ENCODE measurements around the gene SNU13. TPM values are rescaled to one million over a fixed set of nuclear protein-coding genes. Genes with fewer than 3 reads are reported as not detected.

The SNU13 gene
- total RNA-seq, 1 donor from 2014 or later, result 175 TPM

DNA sequence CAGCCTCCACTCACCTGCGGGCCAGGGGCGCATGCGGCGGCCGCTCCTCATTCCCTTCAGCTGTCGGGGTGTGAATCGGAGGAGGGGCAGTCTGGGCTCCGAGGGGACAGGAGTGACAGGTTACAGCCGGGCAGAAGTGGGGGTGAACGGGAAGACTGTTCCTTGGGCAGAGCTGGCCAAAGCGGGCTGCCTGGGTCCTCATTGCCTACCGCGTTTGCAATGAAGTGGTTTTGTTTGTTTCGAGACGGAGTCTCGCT is 11.4 kb upstream of the SNU13 start:
- H3K79me2 ChIP-seq (ENCODE audit: insufficient read depth, low read length), result no peaks in the 10 kb centered on the region
- peaks cover 4% of the 10 kb centered on the region for H3K4me1 Mint-ChIP-seq (ENCODE audit: low read depth, unreplicated experiment)
- H4K20me1 ChIP-seq (ENCODE audit: insufficient read depth, low read length), result no peaks in the 10 kb centered on the region
- no peaks in the 10 kb centered on the region for H3K9me3 Mint-ChIP-seq (ENCODE audit: unreplicated experiment)
- H3K36me3 Mint-ChIP-seq (ENCODE audit: low read depth, unreplicated experiment), result peaks cover 2% of the 10 kb centered on the region
- H3K4me2 ChIP-seq (ENCODE audit: low read length), result no peak overlapping the region
- no peaks in the 10 kb centered on the region for H3K9me3 ChIP-seq (ENCODE audit: insufficient read depth, low read depth, low read length)
- TF ChIP-seq EZH2 (IDR thresholded peaks at IDR 0.05; ENCODE audit: insufficient read depth, low read length), result no peak
- TF ChIP-seq, protein P1, sequence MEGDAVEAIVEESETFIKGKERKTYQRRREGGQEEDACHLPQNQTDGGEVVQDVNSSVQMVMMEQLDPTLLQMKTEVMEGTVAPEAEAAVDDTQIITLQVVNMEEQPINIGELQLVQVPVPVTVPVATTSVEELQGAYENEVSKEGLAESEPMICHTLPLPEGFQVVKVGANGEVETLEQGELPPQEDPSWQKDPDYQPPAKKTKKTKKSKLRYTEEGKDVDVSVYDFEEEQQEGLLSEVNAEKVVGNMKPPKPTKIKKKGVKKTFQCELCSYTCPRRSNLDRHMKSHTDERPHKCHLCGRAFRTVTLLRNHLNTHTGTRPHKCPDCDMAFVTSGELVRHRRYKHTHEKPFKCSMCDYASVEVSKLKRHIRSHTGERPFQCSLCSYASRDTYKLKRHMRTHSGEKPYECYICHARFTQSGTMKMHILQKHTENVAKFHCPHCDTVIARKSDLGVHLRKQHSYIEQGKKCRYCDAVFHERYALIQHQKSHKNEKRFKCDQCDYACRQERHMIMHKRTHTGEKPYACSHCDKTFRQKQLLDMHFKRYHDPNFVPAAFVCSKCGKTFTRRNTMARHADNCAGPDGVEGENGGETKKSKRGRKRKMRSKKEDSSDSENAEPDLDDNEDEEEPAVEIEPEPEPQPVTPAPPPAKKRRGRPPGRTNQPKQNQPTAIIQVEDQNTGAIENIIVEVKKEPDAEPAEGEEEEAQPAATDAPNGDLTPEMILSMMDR (IDR thresholded peaks at IDR 0.05; ENCODE audit: insufficient read depth, low read depth, low read length), result no peak
- DNase-seq (ENCODE audit: low read depth) (no peak), FAIRE-seq (no peak)
- no peak overlapping the region for H3K27ac ChIP-seq (ENCODE audit: low read depth, low read length)
- H3K27me3 Mint-ChIP-seq (ENCODE audit: low read depth, unreplicated experiment), result peaks cover 3% of the 10 kb centered on the region
- no peaks in the 10 kb centered on the region for H3K36me3 ChIP-seq (ENCODE audit: insufficient read depth, low read length)
- no peak overlapping the region for H2AFZ ChIP-seq (ENCODE audit: low read depth, low read length)
- no peak overlapping the region for H3K27ac Mint-ChIP-seq (ENCODE audit: unreplicated experiment)
- H3K4me1 ChIP-seq (ENCODE audit: insufficient read depth, low read length), result peaks cover 15% of the 10 kb centered on the region
- H3K9ac ChIP-seq (ENCODE audit: low read length), result no peak overlapping the region
- no peak overlapping the region for H3K4me3 ChIP-seq (ENCODE audit: insufficient read depth, low read depth, low read length)
- no peak overlapping the region for H3K4me3 Mint-ChIP-seq (ENCODE audit: unreplicated experiment)
- no peaks in the 10 kb centered on the region for H3K27me3 ChIP-seq (ENCODE audit: insufficient read depth, low read length)

- peaks cover 4% of the 10 kb centered on the region for H3K4me1 Mint-ChIP-seq (ENCODE audit: low read depth, unreplicated experiment)
- no peaks in the 10 kb centered on the region for H4K20me1 ChIP-seq (ENCODE audit: insufficient read depth, low read length)
- H3K36me3 ChIP-seq (ENCODE audit: insufficient read depth, low read length), result no peaks in the 10 kb centered on the region
- no peaks in the 10 kb centered on the region for H3K27me3 ChIP-seq (ENCODE audit: insufficient read depth, low read length)
- no peak within 1 kb of the TSS for H3K27ac Mint-ChIP-seq (ENCODE audit: unreplicated experiment)
- H3K4me2 ChIP-seq (ENCODE audit: low read length), result peak within 1 kb of the TSS; percentile 71
- peaks cover 3% of the 10 kb centered on the region for H3K27me3 Mint-ChIP-seq (ENCODE audit: low read depth, unreplicated experiment)
- no peak within 1 kb of the TSS for H3K4me3 ChIP-seq (ENCODE audit: insufficient read depth, low read depth, low read length)
- FAIRE-seq (no peak), DNase-seq (ENCODE audit: low read depth) (peak; percentile 34)
- H2AFZ ChIP-seq (ENCODE audit: low read depth, low read length), result peak within 1 kb of the TSS; percentile 81
- H3K9me3 Mint-ChIP-seq (ENCODE audit: unreplicated experiment), result no peaks in the 10 kb centered on the region
- TF ChIP-seq, protein P1 (IDR thresholded peaks at IDR 0.05; ENCODE audit: insufficient read depth, low read depth, low read length), result no peak
- no peak for TF ChIP-seq EZH2 (IDR thresholded peaks at IDR 0.05; ENCODE audit: insufficient read depth, low read length)
- H3K79me2 ChIP-seq (ENCODE audit: insufficient read depth, low read length), result no peaks in the 10 kb centered on the region
- H3K9ac ChIP-seq (ENCODE audit: low read length), result no peak within 1 kb of the TSS
- no peak within 1 kb of the TSS for H3K27ac ChIP-seq (ENCODE audit: low read depth, low read length)
- no peak within 1 kb of the TSS for H3K4me3 Mint-ChIP-seq (ENCODE audit: unreplicated experiment)
- peaks cover 2% of the 10 kb centered on the region for H3K36me3 Mint-ChIP-seq (ENCODE audit: low read depth, unreplicated experiment)
- no peaks in the 10 kb centered on the region for H3K9me3 ChIP-seq (ENCODE audit: insufficient read depth, low read depth, low read length)
- H3K4me1 ChIP-seq (ENCODE audit: insufficient read depth, low read length), result peaks cover 15% of the 10 kb centered on the region
These were observed 10.8 kb upstream of the SNU13 start, which contains the start of gene MEI1 for GRCh38 chr22:41699264-41700107. Gene MEI1 (plus strand): TSS chr22:41699503. CDS start chr22:41699539, 36 bp downstream.

Measured in astrocyte (in vitro differentiated cells and primary cell).